ENCODE results near the gene POLQ. TPM values are rescaled to one million over a fixed set of nuclear protein-coding genes. Genes with fewer than 3 reads are reported as not detected.
"Not testable (repeated sequence)": the region's sequence is repeated elsewhere in the genome, so short reads cannot be mapped to it uniquely, and the experiment has no call there.

Gene POLQ
- 1 to 10 TPM in 1 of 3 donors, under 1 TPM in 2; 0.66 to 1.2 (median 0.70) TPM for total RNA-seq
- 1.6 TPM for total RNA-seq (2013)

DNA sequence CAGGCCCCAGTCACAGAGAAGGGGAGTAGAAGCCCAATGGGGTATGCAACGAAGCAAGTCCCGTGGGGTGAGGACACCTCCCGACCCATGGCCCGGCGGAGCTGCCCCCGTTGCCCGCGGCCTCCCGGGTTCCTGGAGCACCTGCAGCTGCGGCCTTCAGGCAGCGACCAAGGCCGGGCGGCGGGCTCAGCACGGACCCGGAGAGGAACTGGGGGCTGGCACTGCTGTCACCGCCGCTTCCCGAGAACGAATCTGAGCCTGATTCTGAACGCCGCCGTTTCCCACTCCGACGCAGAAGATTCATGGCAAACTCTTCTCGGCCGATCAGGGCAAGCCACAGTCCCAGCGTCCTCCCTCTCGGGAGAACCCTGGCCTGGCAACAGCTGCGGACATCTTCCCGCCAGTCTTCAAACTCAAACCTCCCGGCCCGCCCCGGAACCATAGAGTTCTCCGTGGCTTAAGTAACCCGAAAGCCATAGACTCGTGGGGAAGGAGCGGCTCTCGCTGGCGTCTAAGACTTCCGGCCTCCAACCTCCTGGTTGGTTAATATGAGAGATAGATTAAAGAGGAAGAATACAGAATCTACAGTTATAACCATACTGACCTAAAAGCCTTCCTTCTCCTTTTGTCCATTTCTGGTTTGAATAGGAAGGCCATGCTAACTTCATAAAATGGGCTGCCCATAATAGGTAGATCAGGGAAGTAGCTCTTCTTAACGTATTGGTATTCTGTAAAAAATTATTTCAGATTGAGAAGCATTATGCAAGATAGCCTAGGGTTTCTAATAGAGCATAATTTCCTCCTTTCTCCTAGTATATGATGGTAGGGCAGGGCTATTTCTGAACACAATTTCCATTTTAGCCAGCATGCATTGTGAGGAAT, at the start of gene POLQ:
Gene POLQ (minus strand): TSS at position 415 of the 882 bp plus-strand sequence. CDS start 111 bp downstream, at position 304.
- Mint-ChIP-seq H3K36me3 (no peaks in the 10 kb centered on the region), H3K9me3 (no peaks in the 10 kb centered on the region), H3K4me1 (peaks cover 13 to 21% of the 10 kb centered on the region in 2 donors), H3K27me3 (ENCODE audit: low read depth in 2 of 2) (no peaks in the 10 kb centered on the region), H3K27ac (peak within 1 kb of the TSS; percentile 82 to 97), H3K4me3 (peak within 1 kb of the TSS; percentile 96)
- TF ChIP-seq, protein P1, sequence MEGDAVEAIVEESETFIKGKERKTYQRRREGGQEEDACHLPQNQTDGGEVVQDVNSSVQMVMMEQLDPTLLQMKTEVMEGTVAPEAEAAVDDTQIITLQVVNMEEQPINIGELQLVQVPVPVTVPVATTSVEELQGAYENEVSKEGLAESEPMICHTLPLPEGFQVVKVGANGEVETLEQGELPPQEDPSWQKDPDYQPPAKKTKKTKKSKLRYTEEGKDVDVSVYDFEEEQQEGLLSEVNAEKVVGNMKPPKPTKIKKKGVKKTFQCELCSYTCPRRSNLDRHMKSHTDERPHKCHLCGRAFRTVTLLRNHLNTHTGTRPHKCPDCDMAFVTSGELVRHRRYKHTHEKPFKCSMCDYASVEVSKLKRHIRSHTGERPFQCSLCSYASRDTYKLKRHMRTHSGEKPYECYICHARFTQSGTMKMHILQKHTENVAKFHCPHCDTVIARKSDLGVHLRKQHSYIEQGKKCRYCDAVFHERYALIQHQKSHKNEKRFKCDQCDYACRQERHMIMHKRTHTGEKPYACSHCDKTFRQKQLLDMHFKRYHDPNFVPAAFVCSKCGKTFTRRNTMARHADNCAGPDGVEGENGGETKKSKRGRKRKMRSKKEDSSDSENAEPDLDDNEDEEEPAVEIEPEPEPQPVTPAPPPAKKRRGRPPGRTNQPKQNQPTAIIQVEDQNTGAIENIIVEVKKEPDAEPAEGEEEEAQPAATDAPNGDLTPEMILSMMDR (IDR thresholded peaks at IDR 0.05) = no peak
- peak within 1 kb of the TSS; percentile 72 for H3K27ac ChIP-seq (ENCODE audit: low read length)
- peaks cover 9% of the 10 kb centered on the region for H3K4me1 ChIP-seq (ENCODE audit: control insufficient read depth, insufficient read depth, low read length)
- no peaks in the 10 kb centered on the region for H3K27me3 ChIP-seq (ENCODE audit: control insufficient read depth, insufficient read depth, low read length)
- DNase-seq (peak; percentile 78 to 93), ATAC-seq (peak; percentile 97 to 99 (median 99))
- WGBS (ENCODE audit: insufficient coverage) = under 1% methylated on average over 37 of the region's 42 CpGs
- H3K36me3 ChIP-seq (ENCODE audit: control insufficient read depth, insufficient read depth, low read length) = no peaks in the 10 kb centered on the region
- intact Hi-C loops (cut with micrococcal nuclease) = loop anchor here (1.0 to 10.0 kb wide), 9 partner anchors 114 to 1941 kb away; partner anchors contain the start of genes EAF2, FAM162A, GOLGB1 and HCLS1
- H3K9me3 ChIP-seq (ENCODE audit: control insufficient read depth, insufficient read depth, low read length) = no peaks in the 10 kb centered on the region
- peak within 1 kb of the TSS; percentile 63 for H3K4me3 ChIP-seq (ENCODE audit: low read length)

DNA sequence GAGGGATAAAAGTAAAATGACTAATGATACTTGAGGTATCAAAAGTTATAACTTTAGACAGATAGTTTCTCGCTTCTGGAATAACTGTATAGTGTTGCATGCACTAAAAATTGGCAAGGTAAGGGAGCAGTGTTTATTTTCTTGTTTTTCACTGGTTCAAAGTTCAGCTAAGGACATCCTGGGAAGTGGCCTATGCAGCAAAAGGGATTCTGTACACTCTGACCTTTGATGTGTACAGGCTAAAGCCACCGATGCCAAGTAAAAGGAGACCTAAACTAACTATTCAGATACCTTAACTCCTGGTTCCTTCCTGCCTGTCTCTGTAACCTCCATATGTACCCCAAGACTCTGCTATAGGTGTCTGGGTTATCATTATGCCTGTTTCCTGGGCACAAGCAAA, 49.1 kb upstream of the POLQ start:
- H3K4me3 Mint-ChIP-seq = no peak overlapping the region

DNA sequence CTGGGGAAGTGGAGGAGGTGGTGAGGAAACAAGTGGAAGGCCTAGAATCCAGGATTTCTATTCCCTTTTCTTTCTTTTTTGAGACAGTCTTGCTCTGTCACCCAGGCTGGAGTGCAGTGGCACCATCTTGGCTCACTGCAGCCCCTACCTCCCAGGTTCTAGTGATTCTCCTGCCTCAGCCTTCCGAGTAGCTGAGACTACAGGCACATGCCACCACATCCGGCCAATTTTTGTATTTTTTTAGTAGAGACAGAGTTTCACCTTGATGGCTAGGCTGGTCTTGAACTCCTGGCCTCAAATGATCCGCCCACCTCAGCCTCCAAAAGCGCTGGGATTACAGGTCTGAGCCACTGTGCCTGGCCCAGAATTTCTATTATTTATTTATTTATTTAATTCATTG, 48.0 kb upstream of the POLQ start:
- ATAC-seq; H3K27me3 ChIP-seq (ENCODE audit: control insufficient read depth, insufficient read depth, low read length); DNase-seq; H3K4me3 Mint-ChIP-seq; H3K9me3 ChIP-seq (ENCODE audit: control insufficient read depth, insufficient read depth, low read length); intact Hi-C loops (cut with micrococcal nuclease); H3K4me1 Mint-ChIP-seq; H3K4me1 ChIP-seq (ENCODE audit: control insufficient read depth, insufficient read depth, low read length); H3K9me3 Mint-ChIP-seq; H3K36me3 Mint-ChIP-seq; H3K36me3 ChIP-seq (ENCODE audit: control insufficient read depth, insufficient read depth, low read length); H3K4me3 ChIP-seq (ENCODE audit: low read length); H3K27ac Mint-ChIP-seq; H3K27ac ChIP-seq (ENCODE audit: low read length): not testable (repeated sequence)
- peaks cover 0 to 11% of the 10 kb centered on the region in 2 donors for H3K27me3 Mint-ChIP-seq (ENCODE audit: low read depth in 2 of 2)
- WGBS (ENCODE audit: insufficient coverage) = 92% methylated on average over 3 of the region's 4 CpGs

More for the DNA sequence above, 49.1 kb upstream of the POLQ start:
- Histone ChIP-seq H3K27me3 (ENCODE audit: control insufficient read depth, insufficient read depth, low read length) (no peaks in the 10 kb centered on the region), H3K27ac (ENCODE audit: low read length) (no peak overlapping the region), H3K4me3 (ENCODE audit: low read length) (no peak overlapping the region), H3K36me3 (ENCODE audit: control insufficient read depth, insufficient read depth, low read length) (no peaks in the 10 kb centered on the region), H3K9me3 (ENCODE audit: control insufficient read depth, insufficient read depth, low read length) (no peaks in the 10 kb centered on the region), H3K4me1 (ENCODE audit: control insufficient read depth, insufficient read depth, low read length) (no peaks in the 10 kb centered on the region)
- Mint-ChIP-seq H3K9me3 (no peaks in the 10 kb centered on the region), H3K27ac (no peak overlapping the region), H3K36me3 (no peaks in the 10 kb centered on the region), H3K27me3 (ENCODE audit: low read depth in 2 of 2) (peaks cover 0 to 11% of the 10 kb centered on the region in 2 donors), H3K4me1 (no peaks in the 10 kb centered on the region)
- intact Hi-C loops (cut with micrococcal nuclease) = no loop called here
- TF ChIP-seq, protein P1 (IDR thresholded peaks at IDR 0.05) = no peak
- WGBS (ENCODE audit: insufficient coverage) = 98% methylated on average over 2 of the region's 2 CpGs
- no peak for DNase-seq
- ATAC-seq = no peak

GRCh38 chr3:121592856-121593702, 47.3 kb upstream of the POLQ start, which contains the start of gene FBXO40:
FBXO40 (plus strand) TSS chr3:121593379; CDS start chr3:121620576, 27,197 bp downstream.
- no peaks in the 10 kb centered on the region for H3K27me3 ChIP-seq (ENCODE audit: control insufficient read depth, insufficient read depth, low read length)
- H3K9me3 ChIP-seq (ENCODE audit: control insufficient read depth, insufficient read depth, low read length) = no peaks in the 10 kb centered on the region
- H3K36me3 Mint-ChIP-seq = no peaks in the 10 kb centered on the region
- H3K27me3 Mint-ChIP-seq (ENCODE audit: low read depth in 2 of 2) = peaks cover 0 to 11% of the 10 kb centered on the region in 2 donors
- no peaks in the 10 kb centered on the region for H3K36me3 ChIP-seq (ENCODE audit: control insufficient read depth, insufficient read depth, low read length)
- H3K9me3 Mint-ChIP-seq = no peaks in the 10 kb centered on the region
- intact Hi-C loops (cut with micrococcal nuclease) = no loop called here
- DNase-seq (no peak), ATAC-seq (no peak)
- TF ChIP-seq, protein P1 (IDR thresholded peaks at IDR 0.05) = no peak
- no peaks in the 10 kb centered on the region for H3K4me1 ChIP-seq (ENCODE audit: control insufficient read depth, insufficient read depth, low read length)
- 81% methylated on average over 11 of the region's 11 CpGs for WGBS (ENCODE audit: insufficient coverage)
- no peak within 1 kb of the TSS for H3K27ac Mint-ChIP-seq
- H3K4me3 ChIP-seq (ENCODE audit: low read length) = no peak within 1 kb of the TSS
- no peaks in the 10 kb centered on the region for H3K4me1 Mint-ChIP-seq
- H3K27ac ChIP-seq (ENCODE audit: low read length) = no peak within 1 kb of the TSS
- H3K4me3 Mint-ChIP-seq = no peak within 1 kb of the TSS

All from natural killer cell (primary cell).